NCI-H2227 (cell line): ENCODE results near the gene TSFM.
A peak's percentile ranks its signal among the peaks of the same experiment; 100 is the strongest.
"Not testable (repeated sequence)": the region's sequence is repeated elsewhere in the genome, so short reads cannot be mapped to it uniquely, and the experiment has no call there.

Experiments used
- DNase-seq: peaks from one replicate; lab custom pipeline; 2025; ENCODE audit not compliant: unreplicated experiment; lab: John Stamatoyannopoulos, UW

TSFM gene

GRCh38 chr12:57762463-57762862 is 20.1 kb upstream of the TSFM start:
- no peak for DNase-seq

- DNase-seq, result no peak
Measured at GRCh38 chr12:57763881-57764661, 18.5 kb upstream of the TSFM start.

- peak; percentile 19 for DNase-seq
Measured at GRCh38 chr12:57764662-57765002, 18.0 kb upstream of the TSFM start.

GRCh38 chr12:57765003-57765697 is 17.4 kb upstream of the TSFM start:
- DNase-seq, result peak; percentile 36

- DNase-seq, result no peak
Measured at GRCh38 chr12:57765698-57766463, 16.7 kb upstream of the TSFM start.

- DNase-seq, result no peak
Measured at GRCh38 chr12:57766464-57767304, 15.9 kb upstream of the TSFM start, which contains the start of gene CYP27B1. Gene CYP27B1 (minus strand): TSS chr12:57767078. CDS start chr12:57767041, 37 bp downstream.

- no peak for DNase-seq
Measured at GRCh38 chr12:57767305-57767698, 15.3 kb upstream of the TSFM start.

GRCh38 chr12:57767876-57768275 is 14.7 kb upstream of the TSFM start:
- no peak for DNase-seq

- no peak for DNase-seq
Measured at GRCh38 chr12:57769594-57769993, 13.0 kb upstream of the TSFM start.

- DNase-seq, result no peak
Measured at GRCh38 chr12:57770734-57771133, 11.9 kb upstream of the TSFM start.

GRCh38 chr12:57771236-57771872 is 11.2 kb upstream of the TSFM start:
- peak; percentile 88 for DNase-seq

- DNase-seq, result peak; percentile 94
Measured at GRCh38 chr12:57771873-57772428, 10.6 kb upstream of the TSFM start, which contains the start of gene METTL1. Gene METTL1 (minus strand): TSS chr12:57772105. CDS start chr12:57772083, 22 bp downstream.

- DNase-seq, result peak; percentile 64
Measured at GRCh38 chr12:57772429-57773322, 9.9 kb upstream of the TSFM start, which contains the start of gene EEF1AKMT3. Gene EEF1AKMT3 (plus strand): TSS chr12:57772614. CDS start chr12:57772725, 111 bp downstream.

GRCh38 chr12:57774634-57775033 is 8.0 kb upstream of the TSFM start:
- not testable (repeated sequence) for DNase-seq

- DNase-seq, result no peak
Measured at GRCh38 chr12:57775044-57775443, 7.5 kb upstream of the TSFM start.

- DNase-seq, result no peak
Measured at GRCh38 chr12:57775563-57776246, 6.9 kb upstream of the TSFM start.

GRCh38 chr12:57776247-57776587 is 6.4 kb upstream of the TSFM start:
- DNase-seq, result no peak

- DNase-seq, result no peak
Measured at GRCh38 chr12:57777367-57777766, 5.2 kb upstream of the TSFM start.
